H9 (cell line): ENCODE data around the gene LCE1A. TPM values are rescaled to one million over a fixed set of nuclear protein-coding genes. Genes with fewer than 3 reads are reported as not detected.

Source experiments
- DNase-seq: peaks from one replicate; pipeline ENCODE4 v3.0.0-alpha.2; 2017
- H2AFZ ChIP-seq: one replicate; pipeline ENCODE4 v1.6.1; 2013; ENCODE audit warnings: mild to moderate bottlenecking, low read length, control low read depth, moderate library complexity
- H2AK5ac ChIP-seq: 2 replicates; pipeline ENCODE4 v1.6.1; 2013; ENCODE audit warnings: low read length, control low read depth, mixed read lengths; ENCODE audit not compliant: insufficient read length
- H2BK120ac ChIP-seq: one replicate; pipeline ENCODE4 v1.6.1; 2013; ENCODE audit warnings: low read depth, mild to moderate bottlenecking, low read length, control low read depth, inconsistent platforms; ENCODE audit not compliant: poor library complexity, severe bottlenecking
- H2BK12ac ChIP-seq: 2 replicates; pipeline ENCODE4 v1.6.1; 2013; ENCODE audit warnings: low read length, control low read depth, mixed read lengths, low read depth; ENCODE audit not compliant: insufficient read length
- H2BK15ac ChIP-seq: 2 replicates; pipeline ENCODE4 v1.6.1; 2013; ENCODE audit warnings: low read depth, low read length, control low read depth
- H2BK20ac ChIP-seq: one replicate; pipeline ENCODE4 v1.6.1; 2013; ENCODE audit warnings: low read depth, mild to moderate bottlenecking, low read length, control low read depth, inconsistent platforms; ENCODE audit not compliant: poor library complexity, severe bottlenecking
- H2BK5ac ChIP-seq: 2 replicates; pipeline ENCODE4 v1.6.1; 2013; ENCODE audit warnings: low read length, control low read depth, mixed read lengths; ENCODE audit not compliant: insufficient read length
- H3K14ac ChIP-seq: 2 replicates; pipeline ENCODE4 v1.6.1; 2013; ENCODE audit warnings: low read length, control low read depth; ENCODE audit not compliant: insufficient read depth
- H3K18ac ChIP-seq: 2 replicates; pipeline ENCODE4 v1.6.1; 2013; ENCODE audit warnings: low read depth, mild to moderate bottlenecking, mixed read lengths, low read length, control low read depth; ENCODE audit not compliant: insufficient read length
- H3K23ac ChIP-seq: 2 replicates; pipeline ENCODE4 v1.6.1; 2013; ENCODE audit warnings: low read length, control low read depth, mixed read lengths, low read depth; ENCODE audit not compliant: insufficient read length
- H3K23me2 ChIP-seq: 2 replicates; pipeline ENCODE4 v1.6.1; 2013; ENCODE audit warnings: low read depth, mild to moderate bottlenecking, mixed read lengths, low read length, control low read depth; ENCODE audit not compliant: insufficient read length, poor library complexity, severe bottlenecking
- H3K27ac ChIP-seq: 2 replicates; pipeline ENCODE4 v1.5.1; 2013; ENCODE audit warnings: low read length, control low read depth, mixed read lengths, low read depth; ENCODE audit not compliant: insufficient read length
- H3K27me3 ChIP-seq: 2 replicates; pipeline ENCODE4 v1.6.1; 2013; ENCODE audit warnings: low read length, control low read depth, inconsistent platforms; ENCODE audit not compliant: insufficient read depth
- H3K4ac ChIP-seq: 2 replicates; pipeline ENCODE4 v1.6.1; 2013; ENCODE audit warnings: low read depth, mild to moderate bottlenecking, control low read depth, inconsistent platforms, low read length, moderate library complexity
- H3K4me1 ChIP-seq: 2 replicates; pipeline ENCODE4 v1.6.1; 2013; ENCODE audit warnings: low read length, control low read depth, inconsistent platforms; ENCODE audit not compliant: insufficient read depth
- H3K4me2 ChIP-seq: 2 replicates; pipeline ENCODE4 v1.6.1; 2013; ENCODE audit warnings: low read length, control low read depth, mixed read lengths; ENCODE audit not compliant: insufficient read length, insufficient read depth
- H3K56ac ChIP-seq: 2 replicates; pipeline ENCODE4 v1.6.1; 2013; ENCODE audit warnings: low read depth, mild to moderate bottlenecking, mixed read lengths, low read length, control low read depth; ENCODE audit not compliant: insufficient read length
- H3K79me1 ChIP-seq: 2 replicates; pipeline ENCODE4 v1.6.1; 2013; ENCODE audit warnings: low read depth, mild to moderate bottlenecking, moderate library complexity, low read length, control low read depth, inconsistent platforms; ENCODE audit not compliant: insufficient read depth, poor library complexity, severe bottlenecking
- H3K79me2 ChIP-seq: 2 replicates; pipeline ENCODE4 v1.6.1; 2013; ENCODE audit warnings: low read length, control low read depth, inconsistent platforms; ENCODE audit not compliant: insufficient read depth
- H3K9ac ChIP-seq: 2 replicates; pipeline ENCODE4 v1.6.1; 2013; ENCODE audit warnings: low read length, control low read depth, mixed read lengths; ENCODE audit not compliant: insufficient read length; ENCODE audit errors: extremely low read depth
- H3K9me3 ChIP-seq: one replicate; pipeline ENCODE4 v1.6.1; 2013; ENCODE audit warnings: low read depth, low read length, inconsistent platforms; ENCODE audit not compliant: control insufficient read depth
- H3T11ph ChIP-seq: one replicate; pipeline ENCODE4 v1.6.1; 2013; ENCODE audit warnings: mild to moderate bottlenecking, low read length, control low read depth, inconsistent platforms
- H4K20me1 ChIP-seq: one replicate; pipeline ENCODE4 v1.6.1; 2013; ENCODE audit not compliant: control insufficient read depth, insufficient read length, insufficient read depth
- H4K5ac ChIP-seq: 2 replicates; pipeline ENCODE4 v1.6.1; 2013; ENCODE audit warnings: low read depth, mild to moderate bottlenecking, mixed read lengths, low read length, control low read depth; ENCODE audit not compliant: insufficient read length
- H4K8ac ChIP-seq: replicated peaks from 2 replicates; pipeline ENCODE4 v1.6.1; 2013; ENCODE audit warnings: low read length, control low read depth, mixed read lengths, low read depth; ENCODE audit not compliant: insufficient read length
- H4K91ac ChIP-seq: 2 replicates; pipeline ENCODE4 v1.6.1; 2013; ENCODE audit warnings: low read depth, mild to moderate bottlenecking, moderate library complexity, mixed read lengths, low read length, control low read depth; ENCODE audit not compliant: insufficient read length
- H3K27ac Mint-ChIP-seq, 3 experiments: 2 replicates in 2 of 3; 3 replicates in 1 of 3; pipeline ENCODE4 v1.8.0; 2020 to 2021; ENCODE audit warnings: mixed read lengths in 3 of 3, mild to moderate bottlenecking in 1 of 3, moderate library complexity in 1 of 3
- H3K27me3 Mint-ChIP-seq: 2 replicates; pipeline ENCODE4 v1.8.0; 2021; ENCODE audit warnings: low read depth, mild to moderate bottlenecking, moderate library complexity, mixed read lengths
- H3K36me3 Mint-ChIP-seq, 3 experiments: 2 replicates in 2 of 3; 3 replicates in 1 of 3; pipeline ENCODE4 v1.8.0; 2020 to 2021; ENCODE audit warnings: low read depth in 3 of 3, mixed read lengths in 3 of 3; ENCODE audit not compliant: insufficient read depth in 1 of 3
- H3K4me1 Mint-ChIP-seq, 2 experiments: 2 replicates each; pipeline ENCODE4 v1.8.0; 2020; ENCODE audit warnings: mixed read lengths in 2 of 2
- H3K4me3 Mint-ChIP-seq, 2 experiments: 2 replicates in 1 of 2; 3 replicates in 1 of 2; pipeline ENCODE4 v1.8.0; 2020 to 2021; ENCODE audit warnings: mild to moderate bottlenecking in 2 of 2, mixed read lengths in 2 of 2, moderate library complexity in 1 of 2
- H3K9me3 Mint-ChIP-seq, 2 experiments: 2 replicates in 1 of 2; 3 replicates in 1 of 2; pipeline ENCODE4 v1.8.0; 2020; ENCODE audit warnings: mild to moderate bottlenecking in 2 of 2, mixed read lengths in 2 of 2, moderate library complexity in 1 of 2
- WGBS: extraction: QIAGEN DNeasy Blood & Tissue Kit; methylation state at CpG from one replicate; pipeline ENCODE4 v1.1.7; 2013; ENCODE audit warnings: missing lambda C conversion rate, low lambda C conversion rate, mixed read lengths; ENCODE audit not compliant: insufficient read length; ENCODE audit errors: extremely low coverage; 5-methylcytosine and 5-hydroxymethylcytosine counted together
- total RNA-seq: library from RNA; stranded (reverse); gene quantifications from 2 replicates; pipeline ENCODE4 v1.2.1, GENCODE V29; 2021
- TF ChIP-seq, protein P1 (sequence below): fragments of 200-600 bp; sonication (generic); conservative IDR thresholded peaks from 3 replicates; pipeline ENCODE4 v1.8.0; 2021; ENCODE audit warnings: antibody characterized with exemption, mild to moderate bottlenecking

LCE1A gene
- total RNA-seq, 1 experiment from 2014 or later = not detected

DNA sequence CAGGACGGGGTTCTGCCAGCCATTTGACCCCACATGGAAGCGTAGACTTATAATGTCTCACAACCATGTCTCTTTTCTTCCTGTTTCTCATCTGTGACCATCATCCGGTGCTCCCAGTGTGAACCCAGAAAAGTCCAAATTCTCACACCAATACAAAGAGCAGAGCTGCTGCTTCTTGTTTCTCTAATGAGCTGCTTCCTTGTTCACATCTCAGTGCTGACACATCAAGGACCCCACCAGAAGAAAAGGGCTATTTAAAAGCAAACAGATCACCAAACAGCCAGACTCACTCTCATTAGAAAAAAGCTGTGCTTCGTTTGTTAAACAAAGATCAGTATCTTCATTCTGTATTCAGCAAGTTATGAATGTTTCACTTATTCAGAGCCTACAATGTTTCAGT lies 31.6 kb upstream of the LCE1A start:
- Histone ChIP-seq H3K27me3 (no peaks in the 10 kb centered on the region; the same call in 1 of the 2 replicates), H3K79me1 (no peaks in the 10 kb centered on the region), H3K9me3 (peaks cover 55% of the 10 kb centered on the region), H3K23ac (no peak overlapping the region), H3K9ac (no peak overlapping the region), H2BK5ac (no peak overlapping the region), H2AK5ac (no peak overlapping the region), H3K79me2 (no peaks in the 10 kb centered on the region), H3K18ac (no peak overlapping the region), H2BK120ac (no peak overlapping the region), H2AFZ (no peak overlapping the region), H3K27ac (no peak overlapping the region), H3K14ac (no peak overlapping the region), H4K20me1 (no peaks in the 10 kb centered on the region), H3K56ac (no peak overlapping the region), H3K4me2 (no peak overlapping the region), H3K4me1 (no peaks in the 10 kb centered on the region), H2BK15ac (no peak overlapping the region), H3T11ph (no peak overlapping the region), H3K23me2 (no peaks in the 10 kb centered on the region), H3K4ac (no peak overlapping the region), H2BK12ac (no peak overlapping the region), H2BK20ac (no peak overlapping the region), H4K8ac (no peak overlapping the region), H4K91ac (no peak overlapping the region), H4K5ac (no peak overlapping the region)
- H3K36me3 Mint-ChIP-seq = peaks cover 4 to 21% (median 8%) of the 10 kb centered on the region in 3 experiments
- WGBS = no CpG with 5 or more reads among the region's 4 CpGs
- H3K27me3 Mint-ChIP-seq = no peaks in the 10 kb centered on the region
- DNase-seq = no peak
- H3K27ac Mint-ChIP-seq = no peak overlapping the region
- H3K9me3 Mint-ChIP-seq = peaks cover 88 to 93% of the 10 kb centered on the region in 2 experiments
- TF ChIP-seq, protein P1, sequence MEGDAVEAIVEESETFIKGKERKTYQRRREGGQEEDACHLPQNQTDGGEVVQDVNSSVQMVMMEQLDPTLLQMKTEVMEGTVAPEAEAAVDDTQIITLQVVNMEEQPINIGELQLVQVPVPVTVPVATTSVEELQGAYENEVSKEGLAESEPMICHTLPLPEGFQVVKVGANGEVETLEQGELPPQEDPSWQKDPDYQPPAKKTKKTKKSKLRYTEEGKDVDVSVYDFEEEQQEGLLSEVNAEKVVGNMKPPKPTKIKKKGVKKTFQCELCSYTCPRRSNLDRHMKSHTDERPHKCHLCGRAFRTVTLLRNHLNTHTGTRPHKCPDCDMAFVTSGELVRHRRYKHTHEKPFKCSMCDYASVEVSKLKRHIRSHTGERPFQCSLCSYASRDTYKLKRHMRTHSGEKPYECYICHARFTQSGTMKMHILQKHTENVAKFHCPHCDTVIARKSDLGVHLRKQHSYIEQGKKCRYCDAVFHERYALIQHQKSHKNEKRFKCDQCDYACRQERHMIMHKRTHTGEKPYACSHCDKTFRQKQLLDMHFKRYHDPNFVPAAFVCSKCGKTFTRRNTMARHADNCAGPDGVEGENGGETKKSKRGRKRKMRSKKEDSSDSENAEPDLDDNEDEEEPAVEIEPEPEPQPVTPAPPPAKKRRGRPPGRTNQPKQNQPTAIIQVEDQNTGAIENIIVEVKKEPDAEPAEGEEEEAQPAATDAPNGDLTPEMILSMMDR = no peak
- H3K4me1 Mint-ChIP-seq = no peaks in the 10 kb centered on the region
- H3K4me3 Mint-ChIP-seq = no peak overlapping the region
